Kidney (tissue), 14 donors: ENCODE results near the gene CARMIL3. TPM values are rescaled to one million over a fixed set of nuclear protein-coding genes. Genes with fewer than 3 reads are reported as not detected.

Source experiments
- DNase-seq, 5 donors: peaks; one replicate each; pipeline ENCODE4 v3.0.0-alpha.2; 2013 to 2020
- FAIRE-seq: peaks from 2 replicates; lab custom pipeline; 2012; peaks lifted over from hg19 to GRCh38; lab: Jason Lieb, UNC
- H3K27ac ChIP-seq, 2 donors: one replicate each; pipeline ENCODE4 v1.7.0; 2013; ENCODE audit warnings: low read depth in 2 of 2, low read length in 2 of 2, inconsistent platforms in 1 of 2
- H3K27me3 ChIP-seq: one replicate; pipeline ENCODE4 v1.7.1; 2013; ENCODE audit warnings: low read length, inconsistent platforms; ENCODE audit not compliant: control insufficient read depth, insufficient read depth
- H3K36me3 ChIP-seq, 3 donors: one replicate each; pipeline versions ENCODE4 v1.7.0 to v1.7.1; 2013; ENCODE audit warnings: low read length in 3 of 3, control low read depth in 1 of 3, inconsistent platforms in 1 of 3; ENCODE audit not compliant: insufficient read depth in 3 of 3, control insufficient read depth in 2 of 3
- H3K4me1 ChIP-seq, 3 donors: one replicate each; pipeline versions ENCODE4 v1.7.0 to v1.7.1; 2013; ENCODE audit warnings: low read length in 3 of 3, inconsistent platforms in 1 of 3, low read depth in 1 of 3; ENCODE audit not compliant: control insufficient read depth in 2 of 3, insufficient read depth in 2 of 3
- H3K4me3 ChIP-seq, 3 donors: one replicate each; pipeline versions ENCODE4 v1.7.0 to v1.8.1; 2013; ENCODE audit warnings: low read length in 3 of 3, control low read depth in 1 of 3, inconsistent platforms in 1 of 3
- H3K9ac ChIP-seq, 3 donors: one replicate each; pipeline versions ENCODE4 v1.7.0 to v1.7.1; 2013; ENCODE audit warnings: low read length in 3 of 3, control low read depth in 1 of 3, inconsistent platforms in 1 of 3
- H3K9me3 ChIP-seq, 3 donors: one replicate each; pipeline versions ENCODE4 v1.7.0 to v1.7.1; 2013; ENCODE audit warnings: low read length in 3 of 3, control low read depth in 1 of 3, inconsistent platforms in 1 of 3; ENCODE audit not compliant: control insufficient read depth in 2 of 3, insufficient read depth in 1 of 3
- CTCF ChIP-seq: IDR thresholded peaks from 3 replicates; pipeline ENCODE4 v1.5.1; 2012; ENCODE audit warnings: mild to moderate bottlenecking, moderate library complexity, borderline replicate concordance; ENCODE audit not compliant: insufficient read depth; ENCODE audit errors: extremely low read depth
- intact Hi-C: fragments of 100-400 bp; cut with DNase I; formaldehyde crosslinking; loops from one replicate; pipeline ENCODE4 v1.11.1; 2022
- polyA plus RNA-seq: library from polyadenylated mRNA; stranded (reverse); fragments of 350-450 nt; fragmentation: Illumina TruSeq; extraction: RNeasy Lipid Tissue Mini Kit (QIAGEN cat#74804); gene quantifications from one replicate; pipeline ENCODE4 v1.2.3, GENCODE V29; 2014; ENCODE audit warnings: low read depth, low replicate concordance; ENCODE audit not compliant: insufficient read depth
- total RNA-seq: library from RNA; stranded (reverse); fragmentation: NEBNext Ultra II Directional; extraction: Animal tissue kit (Norgen Biotek cat#: 25700); gene quantifications from one replicate; pipeline ENCODE4 v1.2.1, GENCODE V29; 2021
- donor health status: control.
- donor health status: control.
- donor health status: control.
- donor health status: control.
- donor health status: control.
- donor health status: DM: yes; HTN: yes; CAD: no.
- donor health status: Normal renal cell carcinoma (clear cell type).

CARMIL3 gene
- total and polyA plus RNA-seq, 2 donors from 2014 or later = 1.4 to 1.5 TPM

GRCh38 chr14:24083462-24083861 lies 31.7 kb downstream of the CARMIL3 start:
- H3K4me3 ChIP-seq = no peak overlapping the region
- no peaks in the 10 kb centered on the region for H3K9me3 ChIP-seq
- no peaks in the 10 kb centered on the region for H3K36me3 ChIP-seq
- H3K27me3 ChIP-seq = no peaks in the 10 kb centered on the region
- H3K27ac ChIP-seq = no peak overlapping the region
- peaks cover 3 to 5% (median 5%) of the 10 kb centered on the region in 3 donors for H3K4me1 ChIP-seq
- no peak overlapping the region for H3K9ac ChIP-seq
- DNase-seq (no peak), FAIRE-seq (no peak)
- intact Hi-C loops = no loop called here
- no peak for TF ChIP-seq CTCF

- no peaks in the 10 kb centered on the region for H3K9me3 ChIP-seq
- peaks cover 3 to 5% (median 5%) of the 10 kb centered on the region in 3 donors for H3K4me1 ChIP-seq
- no peak overlapping the region for H3K9ac ChIP-seq
- no peak for TF ChIP-seq CTCF
- H3K36me3 ChIP-seq = no peaks in the 10 kb centered on the region
- no peak overlapping the region for H3K4me3 ChIP-seq
- DNase-seq (no peak), FAIRE-seq (no peak)
- H3K27ac ChIP-seq = no peak overlapping the region
- intact Hi-C loops = no loop called here
- no peaks in the 10 kb centered on the region for H3K27me3 ChIP-seq
Observed at GRCh38 chr14:24084440-24084839, 32.6 kb downstream of the CARMIL3 start.

GRCh38 chr14:24085215-24085614 lies 33.4 kb downstream of the CARMIL3 start:
- no peak for FAIRE-seq
- Histone ChIP-seq H3K36me3 (no peaks in the 10 kb centered on the region), H3K27me3 (no peaks in the 10 kb centered on the region), H3K4me1 (peaks cover 3 to 5% (median 3%) of the 10 kb centered on the region in 3 donors), H3K27ac (no peak overlapping the region), H3K9ac (no peak overlapping the region), H3K4me3 (no peak overlapping the region), H3K9me3 (no peaks in the 10 kb centered on the region)
- no peak for TF ChIP-seq CTCF
- no peak for DNase-seq
- intact Hi-C loops = no loop called here
